Measurements from ENCODE around the gene ZNF177. TPM values are rescaled to one million over a fixed set of nuclear protein-coding genes. Genes with fewer than 3 reads are reported as not detected.

The ZNF177 gene
- total RNA-seq, 1 donor from 2014 or later: 4.4 TPM

DNA sequence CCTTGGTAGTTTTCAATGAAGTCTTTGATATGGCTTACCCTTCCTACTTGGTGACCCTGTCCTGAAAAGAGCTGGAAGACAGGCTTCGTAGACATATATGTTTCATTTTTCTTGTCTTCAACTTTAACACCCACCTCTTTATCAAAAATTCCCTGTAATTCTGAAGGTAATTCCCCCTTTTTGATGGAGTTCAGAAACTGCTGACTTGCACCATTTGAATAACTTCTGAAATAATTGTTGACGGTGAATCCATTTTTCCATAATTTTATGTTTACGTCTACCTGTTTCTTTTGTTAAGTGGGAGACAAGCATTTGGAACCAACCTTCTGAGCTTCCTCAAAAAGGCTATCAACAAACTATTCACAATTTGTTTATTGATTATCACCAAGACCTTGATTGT, 14.6 kb upstream of the ZNF177 start:
- Mint-ChIP-seq H3K36me3 (ENCODE audit: low read depth) (peaks cover 65% of the 10 kb centered on the region), H3K27me3 (ENCODE audit: low read depth) (no peaks in the 10 kb centered on the region), H3K4me3 (ENCODE audit: unreplicated experiment) (no peak overlapping the region), H3K4me1 (ENCODE audit: low read depth) (no peaks in the 10 kb centered on the region), H3K27ac (ENCODE audit: unreplicated experiment) (no peak overlapping the region), H3K9me3 (ENCODE audit: low read depth) (peaks cover 66% of the 10 kb centered on the region)
- no peak for DNase-seq (ENCODE audit: low spot score)
- TF ChIP-seq, protein P1, sequence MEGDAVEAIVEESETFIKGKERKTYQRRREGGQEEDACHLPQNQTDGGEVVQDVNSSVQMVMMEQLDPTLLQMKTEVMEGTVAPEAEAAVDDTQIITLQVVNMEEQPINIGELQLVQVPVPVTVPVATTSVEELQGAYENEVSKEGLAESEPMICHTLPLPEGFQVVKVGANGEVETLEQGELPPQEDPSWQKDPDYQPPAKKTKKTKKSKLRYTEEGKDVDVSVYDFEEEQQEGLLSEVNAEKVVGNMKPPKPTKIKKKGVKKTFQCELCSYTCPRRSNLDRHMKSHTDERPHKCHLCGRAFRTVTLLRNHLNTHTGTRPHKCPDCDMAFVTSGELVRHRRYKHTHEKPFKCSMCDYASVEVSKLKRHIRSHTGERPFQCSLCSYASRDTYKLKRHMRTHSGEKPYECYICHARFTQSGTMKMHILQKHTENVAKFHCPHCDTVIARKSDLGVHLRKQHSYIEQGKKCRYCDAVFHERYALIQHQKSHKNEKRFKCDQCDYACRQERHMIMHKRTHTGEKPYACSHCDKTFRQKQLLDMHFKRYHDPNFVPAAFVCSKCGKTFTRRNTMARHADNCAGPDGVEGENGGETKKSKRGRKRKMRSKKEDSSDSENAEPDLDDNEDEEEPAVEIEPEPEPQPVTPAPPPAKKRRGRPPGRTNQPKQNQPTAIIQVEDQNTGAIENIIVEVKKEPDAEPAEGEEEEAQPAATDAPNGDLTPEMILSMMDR (IDR thresholded peaks at IDR 0.05): no peak

DNA sequence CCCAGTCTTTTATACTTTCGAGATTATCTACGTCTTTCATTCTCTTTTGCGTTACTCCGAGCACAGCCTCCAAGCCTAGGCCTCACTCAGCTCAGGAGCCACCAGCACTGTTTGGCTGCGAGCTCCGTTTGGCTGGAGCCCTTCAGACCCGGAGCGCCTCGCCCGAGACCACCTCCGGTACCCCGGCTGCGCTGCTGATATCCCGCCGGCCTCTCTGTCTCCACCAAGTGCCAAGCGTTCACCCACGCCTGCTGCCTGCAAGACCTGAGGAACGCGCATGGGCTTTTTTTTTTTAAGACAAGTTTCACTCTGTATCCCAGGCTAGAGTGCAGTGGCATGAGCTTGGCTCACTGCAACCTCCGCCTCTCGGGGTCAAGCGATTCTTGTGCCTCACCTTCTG, 14.1 kb upstream of the ZNF177 start:
- no peaks in the 10 kb centered on the region for H3K4me1 Mint-ChIP-seq (ENCODE audit: low read depth)
- no peak overlapping the region for H3K4me3 Mint-ChIP-seq (ENCODE audit: unreplicated experiment)
- no peak for DNase-seq (ENCODE audit: low spot score)
- peaks cover 62% of the 10 kb centered on the region for H3K36me3 Mint-ChIP-seq (ENCODE audit: low read depth)
- peaks cover 62% of the 10 kb centered on the region for H3K9me3 Mint-ChIP-seq (ENCODE audit: low read depth)
- H3K27ac Mint-ChIP-seq (ENCODE audit: unreplicated experiment): no peak overlapping the region
- no peaks in the 10 kb centered on the region for H3K27me3 Mint-ChIP-seq (ENCODE audit: low read depth)
- TF ChIP-seq, protein P1 (IDR thresholded peaks at IDR 0.05): no peak

DNA sequence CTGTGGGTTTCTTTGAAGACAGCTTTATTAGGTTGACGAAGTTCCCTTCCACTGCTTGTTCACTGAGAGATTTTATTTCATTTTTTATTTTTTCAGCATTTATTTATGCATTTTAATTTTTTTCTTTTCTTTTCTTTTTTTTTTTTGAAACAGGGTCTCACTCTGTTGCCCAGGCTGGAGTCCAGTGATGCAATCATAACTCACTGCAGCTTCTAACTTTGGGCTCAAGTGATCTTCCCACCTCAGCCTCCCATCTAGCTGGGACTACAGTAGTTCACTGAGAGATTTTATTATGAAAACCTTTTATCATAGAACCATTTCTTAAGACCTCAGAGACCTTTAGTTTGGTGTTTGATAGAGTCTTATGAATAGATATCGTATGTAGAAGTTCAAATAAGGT, 10.3 kb upstream of the ZNF177 start:
- H3K27ac Mint-ChIP-seq (ENCODE audit: unreplicated experiment): no peak overlapping the region
- no peaks in the 10 kb centered on the region for H3K4me1 Mint-ChIP-seq (ENCODE audit: low read depth)
- DNase-seq (ENCODE audit: low spot score): no peak
- H3K36me3 Mint-ChIP-seq (ENCODE audit: low read depth): peaks cover 59% of the 10 kb centered on the region
- no peaks in the 10 kb centered on the region for H3K27me3 Mint-ChIP-seq (ENCODE audit: low read depth)
- no peak overlapping the region for H3K4me3 Mint-ChIP-seq (ENCODE audit: unreplicated experiment)
- peaks cover 59% of the 10 kb centered on the region for H3K9me3 Mint-ChIP-seq (ENCODE audit: low read depth)
- TF ChIP-seq, protein P1 (IDR thresholded peaks at IDR 0.05): no peak

DNA sequence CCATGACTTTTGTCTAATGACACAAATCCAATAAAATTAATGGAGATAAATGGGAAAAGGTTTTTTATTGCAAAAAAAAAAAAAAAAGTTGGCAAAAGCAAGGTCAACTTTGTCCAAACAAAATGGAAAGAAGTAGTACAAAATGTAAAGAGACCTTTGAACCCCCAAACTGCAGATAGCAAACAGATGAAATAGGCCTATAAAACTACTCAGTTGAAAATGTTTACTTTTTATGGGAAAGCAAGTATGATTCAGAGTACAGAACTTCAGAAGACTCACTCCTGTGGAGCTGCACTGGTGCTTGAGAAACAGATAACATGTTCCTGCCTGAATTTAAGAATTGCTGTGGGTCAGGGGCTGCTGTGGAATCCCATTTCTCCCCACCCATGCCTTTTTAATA, 9.8 kb upstream of the ZNF177 start:
- peaks cover 61% of the 10 kb centered on the region for H3K36me3 Mint-ChIP-seq (ENCODE audit: low read depth)
- H3K9me3 Mint-ChIP-seq (ENCODE audit: low read depth): peaks cover 60% of the 10 kb centered on the region

DNA sequence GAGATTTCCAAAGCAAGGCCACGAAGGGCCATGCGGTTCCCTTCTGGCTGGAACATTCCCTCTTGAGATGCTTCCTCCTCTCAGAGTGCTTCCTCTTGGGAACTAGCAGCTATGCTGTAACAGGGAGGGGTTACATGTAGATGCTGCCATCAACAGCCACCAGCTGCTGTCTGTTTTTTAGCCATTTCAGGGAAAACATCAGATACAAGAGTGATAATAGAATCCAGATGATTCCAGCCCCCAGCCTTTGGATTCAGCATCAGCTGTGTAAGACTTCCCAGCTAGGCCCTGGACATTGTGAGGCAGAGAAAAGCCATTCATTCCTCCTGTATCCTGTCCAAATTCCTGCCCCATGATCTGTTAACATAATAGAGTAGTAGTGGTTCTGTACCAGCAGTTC, 8.2 kb upstream of the ZNF177 start:
- Mint-ChIP-seq H3K4me1 (ENCODE audit: low read depth) (no peaks in the 10 kb centered on the region), H3K36me3 (ENCODE audit: low read depth) (peaks cover 57% of the 10 kb centered on the region), H3K27me3 (ENCODE audit: low read depth) (no peaks in the 10 kb centered on the region), H3K4me3 (ENCODE audit: unreplicated experiment) (no peak overlapping the region), H3K9me3 (ENCODE audit: low read depth) (peaks cover 57% of the 10 kb centered on the region), H3K27ac (ENCODE audit: unreplicated experiment) (no peak overlapping the region)
- no peak for DNase-seq (ENCODE audit: low spot score)
- TF ChIP-seq, protein P1 (IDR thresholded peaks at IDR 0.05): no peak

More for the DNA sequence above, 9.8 kb upstream of the ZNF177 start:
- TF ChIP-seq, protein P1 (IDR thresholded peaks at IDR 0.05): no peak
- Mint-ChIP-seq H3K4me3 (ENCODE audit: unreplicated experiment) (no peak overlapping the region), H3K27ac (ENCODE audit: unreplicated experiment) (no peak overlapping the region), H3K27me3 (ENCODE audit: low read depth) (no peaks in the 10 kb centered on the region), H3K4me1 (ENCODE audit: low read depth) (no peaks in the 10 kb centered on the region)
- DNase-seq (ENCODE audit: low spot score): no peak
